Retinal pigment epithelial cell (primary cell): Measurements from ENCODE around the gene TMCC1.

Experiments used
- DNase-seq: peaks from one replicate; pipeline ENCODE4 v3.0.0-alpha.2; 2010; ENCODE audit warnings: low read depth
- H3K4me3 ChIP-seq: 2 replicates; pipeline ENCODE4 v1.5.1; 2011; ENCODE audit warnings: mild to moderate bottlenecking, low read length, control low read depth, moderate library complexity
- CTCF ChIP-seq: conservative IDR thresholded peaks from 2 replicates; pipeline ENCODE4 v1.5.1; 2011; ENCODE audit warnings: low read depth, low read length, control low read depth, inconsistent platforms

The TMCC1 gene

GRCh38 chr3:129795186-129796010 lies 98.1 kb downstream of the TMCC1 start:
- H3K4me3 ChIP-seq, result peak overlapping the region; percentile 52
- no peak for DNase-seq
- TF ChIP-seq CTCF, result no peak

- H3K4me3 ChIP-seq, result peak overlapping the region; percentile 52
- TF ChIP-seq CTCF, result no peak
- DNase-seq, result peak; percentile 69
These were observed 99.0 kb downstream of the TMCC1 start for GRCh38 chr3:129794311-129795185.

- DNase-seq, result no peak
- H3K4me3 ChIP-seq, result peak overlapping the region; percentile 52
- TF ChIP-seq CTCF, result no peak
These were observed 99.6 kb downstream of the TMCC1 start for GRCh38 chr3:129793942-129794310.

GRCh38 chr3:129793319-129793718 lies 100.2 kb downstream of the TMCC1 start:
- H3K4me3 ChIP-seq, result peak overlapping the region; percentile 52
- DNase-seq, result no peak

GRCh38 chr3:129783470-129783869 lies 110.0 kb downstream of the TMCC1 start:
- no peak overlapping the region for H3K4me3 ChIP-seq
- DNase-seq, result no peak
- TF ChIP-seq CTCF, result no peak

More at GRCh38 chr3:129793319-129793718, 100.2 kb downstream of the TMCC1 start:
- no peak for TF ChIP-seq CTCF

GRCh38 chr3:129778871-129779270 lies 114.6 kb downstream of the TMCC1 start:
- no peak overlapping the region for H3K4me3 ChIP-seq
- DNase-seq, result no peak
- no peak for TF ChIP-seq CTCF
